H1 (cell line): Measurements from ENCODE around the gene VRK2.

Experiments used
- JUN ChIP-seq: IDR thresholded peaks from 2 replicates; pipeline ENCODE4 v1.6.1; 2011; ENCODE audit warnings: low read depth, mild to moderate bottlenecking, improper control_type of control experiment, low read length
- KDM1A ChIP-seq: fragments of 200-600, 300-600 bp; sonication (generic); IDR thresholded peaks from 2 replicates; pipeline ENCODE4 v1.7.1; 2016; ENCODE audit warnings: mild to moderate bottlenecking, low read length, borderline replicate concordance
- POLR2A ChIP-seq, 2 experiments: IDR thresholded peaks; 1 replicate in 1 of 2; 2 replicates in 1 of 2; pipeline ENCODE4 v1.6.1; 2011; ENCODE audit warnings: low read depth in 2 of 2, low read length in 2 of 2, mild to moderate bottlenecking in 2 of 2; ENCODE audit errors: control extremely low read depth in 1 of 2
- TF ChIP-seq, protein P1 (sequence below), 3 experiments: IDR thresholded peaks; 1 replicate in 2 of 3; 2 replicates in 1 of 3; pipeline versions ENCODE4 v1.5.1 to v1.6.1; 2011; ENCODE audit warnings: low read length in 3 of 3, mild to moderate bottlenecking in 3 of 3, inconsistent platforms in 2 of 3, low read depth in 1 of 3, moderate library complexity in 1 of 3; ENCODE audit not compliant: insufficient read depth in 1 of 3; ENCODE audit errors: control extremely low read depth in 1 of 3

DNA sequence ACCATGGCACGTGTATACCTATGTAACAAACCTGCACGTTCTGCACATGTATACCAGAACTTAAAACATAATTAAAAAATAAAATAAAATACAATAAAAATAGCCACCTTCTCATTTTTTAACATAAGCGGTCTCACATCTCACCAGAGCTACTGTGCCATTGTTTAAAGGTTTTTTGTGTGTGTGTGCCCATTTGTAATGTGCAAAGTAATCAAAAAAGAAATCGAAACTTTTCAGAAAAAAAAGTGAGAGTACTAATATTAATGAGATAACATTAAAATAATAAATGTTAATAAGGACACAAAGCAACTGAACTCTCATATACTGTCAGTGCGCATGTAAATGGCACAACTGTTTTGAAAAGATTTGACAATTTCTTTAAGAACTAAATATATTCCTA lies 134.0 kb downstream of the VRK2 start:
- no peak for TF ChIP-seq POLR2A (IDR thresholded peaks at IDR 0.05; ENCODE audit: control extremely low read depth in 1 of 2, low read depth in 2 of 2, low read length in 2 of 2)
- TF ChIP-seq, protein P1, sequence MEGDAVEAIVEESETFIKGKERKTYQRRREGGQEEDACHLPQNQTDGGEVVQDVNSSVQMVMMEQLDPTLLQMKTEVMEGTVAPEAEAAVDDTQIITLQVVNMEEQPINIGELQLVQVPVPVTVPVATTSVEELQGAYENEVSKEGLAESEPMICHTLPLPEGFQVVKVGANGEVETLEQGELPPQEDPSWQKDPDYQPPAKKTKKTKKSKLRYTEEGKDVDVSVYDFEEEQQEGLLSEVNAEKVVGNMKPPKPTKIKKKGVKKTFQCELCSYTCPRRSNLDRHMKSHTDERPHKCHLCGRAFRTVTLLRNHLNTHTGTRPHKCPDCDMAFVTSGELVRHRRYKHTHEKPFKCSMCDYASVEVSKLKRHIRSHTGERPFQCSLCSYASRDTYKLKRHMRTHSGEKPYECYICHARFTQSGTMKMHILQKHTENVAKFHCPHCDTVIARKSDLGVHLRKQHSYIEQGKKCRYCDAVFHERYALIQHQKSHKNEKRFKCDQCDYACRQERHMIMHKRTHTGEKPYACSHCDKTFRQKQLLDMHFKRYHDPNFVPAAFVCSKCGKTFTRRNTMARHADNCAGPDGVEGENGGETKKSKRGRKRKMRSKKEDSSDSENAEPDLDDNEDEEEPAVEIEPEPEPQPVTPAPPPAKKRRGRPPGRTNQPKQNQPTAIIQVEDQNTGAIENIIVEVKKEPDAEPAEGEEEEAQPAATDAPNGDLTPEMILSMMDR (IDR thresholded peaks at IDR 0.05; ENCODE audit: control extremely low read depth in 1 of 3, insufficient read depth in 1 of 3, low read depth in 1 of 3, low read length in 3 of 3) = no peak
- no peak for TF ChIP-seq KDM1A
- TF ChIP-seq JUN = no peak
